HG03066 (cell line): ENCODE results near the gene ZNF221.
"Not testable (repeated sequence)": the region's sequence is repeated elsewhere in the genome, so short reads cannot be mapped to it uniquely, and the experiment has no call there.

Experiments used
- ATAC-seq: cut with Tn5 transposase; IDR thresholded peaks from one replicate; pipeline ENCODE4 v1.9.1; 2021; ENCODE audit warnings: low read depth; ENCODE audit not compliant: unreplicated experiment

ZNF221 gene

GRCh38 chr19:43950834-43951645 is at the start of gene ZNF221:
Gene ZNF221 (plus strand): TSS chr19:43951228. CDS start chr19:43962727, 11,499 bp downstream.
- peak; percentile 91 for ATAC-seq

- ATAC-seq = no peak
Measured at GRCh38 chr19:43901395-43902390, 49.3 kb upstream of the ZNF221 start.

- ATAC-seq = no peak
Measured at GRCh38 chr19:43902399-43902798, 48.6 kb upstream of the ZNF221 start.

- no peak for ATAC-seq
Measured at GRCh38 chr19:43905897-43906296, 45.1 kb upstream of the ZNF221 start.

GRCh38 chr19:43906774-43907173 is 44.3 kb upstream of the ZNF221 start:
- no peak for ATAC-seq

- no peak for ATAC-seq
Measured at GRCh38 chr19:43908659-43909058, 42.4 kb upstream of the ZNF221 start.

- no peak for ATAC-seq
Measured at GRCh38 chr19:43910884-43911283, 40.1 kb upstream of the ZNF221 start.

- ATAC-seq = no peak
Measured at GRCh38 chr19:43913383-43913782, 37.6 kb upstream of the ZNF221 start.

- no peak for ATAC-seq
Measured at GRCh38 chr19:43914051-43914450, 37.0 kb upstream of the ZNF221 start.

GRCh38 chr19:43923875-43924274 is 27.2 kb upstream of the ZNF221 start:
- ATAC-seq = no peak

- no peak for ATAC-seq
Measured at GRCh38 chr19:43928820-43929219, 22.2 kb upstream of the ZNF221 start.

GRCh38 chr19:43934055-43934984 is 16.7 kb upstream of the ZNF221 start:
- ATAC-seq = no peak

GRCh38 chr19:43934985-43935708 is 15.9 kb upstream of the ZNF221 start, which contains the start of gene ZNF45:
Gene ZNF45 (minus strand): TSS chr19:43935282. CDS start chr19:43922185, 13,097 bp downstream.
- peak; percentile 88 for ATAC-seq

- no peak for ATAC-seq
Measured at GRCh38 chr19:43936188-43936587, 14.8 kb upstream of the ZNF221 start.

- ATAC-seq = no peak
Measured at GRCh38 chr19:43939557-43940260, 11.3 kb upstream of the ZNF221 start.

GRCh38 chr19:43940719-43941118 is 10.3 kb upstream of the ZNF221 start:
- no peak for ATAC-seq

- ATAC-seq = no peak
Measured at GRCh38 chr19:43941209-43941608, 9.8 kb upstream of the ZNF221 start.

- not testable (repeated sequence) for ATAC-seq
Measured at GRCh38 chr19:43947412-43947811, 3.6 kb upstream of the ZNF221 start.

- ATAC-seq = not testable (repeated sequence)
Measured at GRCh38 chr19:43949803-43950202, 1.2 kb upstream of the ZNF221 start.
